RWPE2 (cell line): ENCODE results near the gene ARHGAP10.

Experiments
- ATAC-seq: fragments of 200-7000 bp; cut with Tn5 transposase; 3 replicates; pipeline ENCODE4 v1.9.1; 2021; ENCODE audit warnings: low read depth
- DNase-seq: peaks from one replicate; pipeline ENCODE4 v3.0.0-alpha.2; 2020; ENCODE audit warnings: low spot score
- H3K27ac ChIP-seq: fragments of 450-650 bp; 2 replicates; pipeline ENCODE4 v1.5.1; 2017; ENCODE audit warnings: mild to moderate bottlenecking; ENCODE audit not compliant: poor library complexity, severe bottlenecking
- H3K27me3 ChIP-seq: fragments of 250-450 bp; sonication (Bioruptor Pico); 2 replicates; pipeline ENCODE4 v1.5.1; 2021; ENCODE audit warnings: mild to moderate bottlenecking, moderate library complexity; ENCODE audit not compliant: insufficient read depth, poor library complexity, severe bottlenecking
- H3K36me3 ChIP-seq: fragments of 250-450 bp; sonication (Bioruptor Pico); 2 replicates; pipeline ENCODE4 v1.5.1; 2020; ENCODE audit warnings: low read depth, mild to moderate bottlenecking, moderate library complexity
- H3K4me1 ChIP-seq: fragments of 250-450 bp; sonication (Bioruptor Pico); 2 replicates; pipeline ENCODE4 v1.5.1; 2021; ENCODE audit warnings: mild to moderate bottlenecking, moderate library complexity; ENCODE audit not compliant: insufficient read depth, poor library complexity, severe bottlenecking
- H3K4me3 ChIP-seq: fragments of 250-450 bp; sonication (Bioruptor Pico); 2 replicates; pipeline ENCODE4 v1.5.1; 2021; ENCODE audit warnings: mild to moderate bottlenecking, moderate library complexity; ENCODE audit not compliant: severe bottlenecking
- H3K9me3 ChIP-seq: fragments of 250-450 bp; sonication (Bioruptor Pico); 2 replicates; pipeline ENCODE4 v1.5.1; 2021; ENCODE audit warnings: mild to moderate bottlenecking, moderate library complexity; ENCODE audit not compliant: severe bottlenecking
- TF ChIP-seq, protein P1 (sequence below): fragments of 450-650 bp; IDR thresholded peaks from one replicate; pipeline ENCODE4 v1.5.1; 2017; ENCODE audit warnings: mild to moderate bottlenecking, moderate library complexity; ENCODE audit not compliant: poor library complexity, severe bottlenecking

ARHGAP10 gene

DNA sequence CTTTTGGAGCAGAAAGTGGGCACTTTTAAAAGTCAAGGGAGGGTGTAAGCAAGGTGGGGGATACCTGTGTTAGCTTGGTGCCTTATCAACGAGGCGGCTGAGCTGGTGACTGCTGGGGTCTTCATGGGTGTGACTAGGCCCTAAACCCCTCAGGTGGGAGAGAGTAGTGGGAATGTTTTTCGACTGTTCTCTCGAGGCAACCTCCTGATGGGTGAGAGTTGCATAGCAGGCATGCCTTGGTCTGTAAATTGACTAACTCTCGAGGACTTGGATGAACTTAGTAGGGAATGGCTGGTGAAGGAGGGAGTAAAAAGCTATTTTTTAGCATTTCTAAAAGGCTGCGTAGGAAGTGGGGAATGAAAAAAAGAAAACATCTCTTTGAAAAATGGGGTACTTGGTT lies 80.0 kb downstream of the ARHGAP10 start:
- H3K9me3 ChIP-seq: no peaks in the 10 kb centered on the region
- no peak overlapping the region for H3K27ac ChIP-seq
- DNase-seq (no peak), ATAC-seq (no peak)
- H3K4me3 ChIP-seq: no peak overlapping the region
- H3K27me3 ChIP-seq: no peaks in the 10 kb centered on the region
- H3K4me1 ChIP-seq: peaks cover 10% of the 10 kb centered on the region
- TF ChIP-seq, protein P1, sequence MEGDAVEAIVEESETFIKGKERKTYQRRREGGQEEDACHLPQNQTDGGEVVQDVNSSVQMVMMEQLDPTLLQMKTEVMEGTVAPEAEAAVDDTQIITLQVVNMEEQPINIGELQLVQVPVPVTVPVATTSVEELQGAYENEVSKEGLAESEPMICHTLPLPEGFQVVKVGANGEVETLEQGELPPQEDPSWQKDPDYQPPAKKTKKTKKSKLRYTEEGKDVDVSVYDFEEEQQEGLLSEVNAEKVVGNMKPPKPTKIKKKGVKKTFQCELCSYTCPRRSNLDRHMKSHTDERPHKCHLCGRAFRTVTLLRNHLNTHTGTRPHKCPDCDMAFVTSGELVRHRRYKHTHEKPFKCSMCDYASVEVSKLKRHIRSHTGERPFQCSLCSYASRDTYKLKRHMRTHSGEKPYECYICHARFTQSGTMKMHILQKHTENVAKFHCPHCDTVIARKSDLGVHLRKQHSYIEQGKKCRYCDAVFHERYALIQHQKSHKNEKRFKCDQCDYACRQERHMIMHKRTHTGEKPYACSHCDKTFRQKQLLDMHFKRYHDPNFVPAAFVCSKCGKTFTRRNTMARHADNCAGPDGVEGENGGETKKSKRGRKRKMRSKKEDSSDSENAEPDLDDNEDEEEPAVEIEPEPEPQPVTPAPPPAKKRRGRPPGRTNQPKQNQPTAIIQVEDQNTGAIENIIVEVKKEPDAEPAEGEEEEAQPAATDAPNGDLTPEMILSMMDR: no peak
- no peaks in the 10 kb centered on the region for H3K36me3 ChIP-seq

GRCh38 chr4:147813109-147813773 lies 81.4 kb downstream of the ARHGAP10 start:
- Histone ChIP-seq H3K27me3 (no peaks in the 10 kb centered on the region), H3K4me1 (peaks cover 10% of the 10 kb centered on the region)
- TF ChIP-seq, protein P1: no peak

DNA sequence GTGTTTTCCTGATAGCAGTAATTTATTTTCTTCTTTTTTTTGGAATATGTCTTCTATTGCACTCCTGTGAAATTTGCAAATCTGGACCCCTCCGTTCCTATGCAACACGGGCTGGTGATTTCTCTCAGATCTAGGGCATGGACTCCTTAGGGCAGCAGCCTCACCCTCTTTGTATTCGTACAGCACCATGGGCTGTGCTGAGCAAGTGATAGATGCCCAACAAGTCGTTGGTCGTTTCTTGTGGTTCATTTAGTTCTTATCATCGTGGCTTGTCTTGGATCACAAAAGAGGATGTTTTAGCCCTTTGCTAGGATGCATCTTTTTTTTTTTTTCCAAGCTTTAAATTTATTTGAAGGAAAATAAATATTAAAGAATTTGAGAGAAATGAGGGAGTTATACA lies 82.1 kb downstream of the ARHGAP10 start:
- no peak overlapping the region for H3K4me3 ChIP-seq
- ATAC-seq (no peak), DNase-seq (no peak)
- no peaks in the 10 kb centered on the region for H3K9me3 ChIP-seq
- TF ChIP-seq, protein P1: no peak
- no peaks in the 10 kb centered on the region for H3K27me3 ChIP-seq
- peaks cover 10% of the 10 kb centered on the region for H3K4me1 ChIP-seq
- H3K27ac ChIP-seq: no peak overlapping the region
- H3K36me3 ChIP-seq: no peaks in the 10 kb centered on the region

More at GRCh38 chr4:147813109-147813773, 81.4 kb downstream of the ARHGAP10 start:
- no peak overlapping the region for H3K27ac ChIP-seq
- ATAC-seq (no peak), DNase-seq (no peak)
- no peaks in the 10 kb centered on the region for H3K9me3 ChIP-seq
- no peaks in the 10 kb centered on the region for H3K36me3 ChIP-seq
- H3K4me3 ChIP-seq: no peak overlapping the region

DNA sequence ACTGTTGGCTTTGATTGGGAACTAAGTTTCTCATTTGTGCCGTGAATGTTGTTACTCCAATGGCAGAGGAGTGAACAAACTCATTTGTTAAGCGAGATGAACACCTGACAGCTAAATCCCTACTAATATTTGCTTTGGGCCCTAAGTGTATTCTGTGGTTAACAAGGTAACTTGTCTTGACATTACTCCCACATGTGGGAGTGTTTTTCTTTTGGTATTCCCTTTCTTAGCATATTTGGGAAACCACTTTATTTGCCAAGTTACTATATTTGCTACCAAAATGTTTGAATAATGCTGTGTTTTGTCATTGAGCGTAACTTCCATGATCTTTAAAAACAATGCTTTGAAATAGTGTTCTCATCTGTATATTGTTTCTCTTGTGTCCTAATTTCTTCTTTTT lies 82.5 kb downstream of the ARHGAP10 start:
- no peaks in the 10 kb centered on the region for H3K9me3 ChIP-seq
- TF ChIP-seq, protein P1: no peak
- ATAC-seq: peak; percentile 64; the same call in 2 of the 3 replicates
- no peaks in the 10 kb centered on the region for H3K36me3 ChIP-seq
- peaks cover 10% of the 10 kb centered on the region for H3K4me1 ChIP-seq
- no peak for DNase-seq
- no peak overlapping the region for H3K4me3 ChIP-seq
- H3K27me3 ChIP-seq: no peaks in the 10 kb centered on the region
- H3K27ac ChIP-seq: no peak overlapping the region

DNA sequence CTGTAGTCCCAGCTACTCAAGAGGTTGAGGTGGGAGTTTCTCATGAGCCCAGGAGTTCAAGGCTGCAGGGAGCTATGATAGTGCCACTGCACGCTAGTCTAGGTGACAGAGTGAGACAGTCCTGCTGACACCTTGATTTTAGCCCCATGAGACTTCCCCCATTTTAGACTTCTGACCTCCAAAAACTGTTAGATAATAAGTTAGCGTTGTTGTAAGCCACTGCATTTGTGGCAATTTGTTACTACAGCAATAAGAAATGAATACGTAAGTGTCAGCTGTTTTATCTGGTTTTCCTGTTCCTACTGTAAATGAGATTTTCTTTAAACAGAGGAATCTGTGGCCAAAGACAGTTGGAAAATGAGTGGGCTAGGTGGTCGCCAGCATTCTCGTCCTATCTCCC lies 83.9 kb downstream of the ARHGAP10 start:
- H3K9me3 ChIP-seq: no peaks in the 10 kb centered on the region
- no peaks in the 10 kb centered on the region for H3K27me3 ChIP-seq
- peaks cover 12% of the 10 kb centered on the region for H3K4me1 ChIP-seq
- H3K27ac ChIP-seq: no peak overlapping the region
- no peak for ATAC-seq
- TF ChIP-seq, protein P1: no peak
- H3K4me3 ChIP-seq: no peak overlapping the region
- H3K36me3 ChIP-seq: no peaks in the 10 kb centered on the region
- DNase-seq: no peak
